Thyroid gland (tissue), 4 donors: ENCODE results near the gene ANKRD11.
"Not testable (repeated sequence)": the region's sequence is repeated elsewhere in the genome, so short reads cannot be mapped to it uniquely, and the experiment has no call there.

ENCODE experiments used
- CTCF ChIP-seq, 6 experiments: fragments of 200-600 bp in 3 of 6; fragments of 450-650 bp in 3 of 6; sonication (generic) in 3 of 6; IDR thresholded peaks; one replicate each; pipeline ENCODE4 v1.5.1; 2016 to 2019; ENCODE audit warnings: antibody characterized with exemption in 6 of 6, mild to moderate bottlenecking in 2 of 6, inconsistent platforms in 1 of 6, moderate library complexity in 1 of 6
- POLR2A ChIP-seq, 2 donors: fragments of 450-650 bp; IDR thresholded peaks; one replicate each; pipeline ENCODE4 v1.6.1; 2017; ENCODE audit warnings: antibody characterized with exemption in 2 of 2, mild to moderate bottlenecking in 2 of 2, moderate library complexity in 1 of 2

- TF ChIP-seq CTCF, POLR2A (IDR thresholded peaks at IDR 0.05): not testable (repeated sequence)
Observed at GRCh38 chr16:89463312-89463711, 27.0 kb downstream of the ANKRD11 start.
